Measurements from ENCODE around the gene BTBD19. TPM values are rescaled to one million over a fixed set of nuclear protein-coding genes. Genes with fewer than 3 reads are reported as not detected.

Gene BTBD19
- total and polyA plus RNA-seq, 2 donors (not counting 1 experiment from before 2014, with no cell fraction given), result 0.75 to 2.3 TPM

DNA sequence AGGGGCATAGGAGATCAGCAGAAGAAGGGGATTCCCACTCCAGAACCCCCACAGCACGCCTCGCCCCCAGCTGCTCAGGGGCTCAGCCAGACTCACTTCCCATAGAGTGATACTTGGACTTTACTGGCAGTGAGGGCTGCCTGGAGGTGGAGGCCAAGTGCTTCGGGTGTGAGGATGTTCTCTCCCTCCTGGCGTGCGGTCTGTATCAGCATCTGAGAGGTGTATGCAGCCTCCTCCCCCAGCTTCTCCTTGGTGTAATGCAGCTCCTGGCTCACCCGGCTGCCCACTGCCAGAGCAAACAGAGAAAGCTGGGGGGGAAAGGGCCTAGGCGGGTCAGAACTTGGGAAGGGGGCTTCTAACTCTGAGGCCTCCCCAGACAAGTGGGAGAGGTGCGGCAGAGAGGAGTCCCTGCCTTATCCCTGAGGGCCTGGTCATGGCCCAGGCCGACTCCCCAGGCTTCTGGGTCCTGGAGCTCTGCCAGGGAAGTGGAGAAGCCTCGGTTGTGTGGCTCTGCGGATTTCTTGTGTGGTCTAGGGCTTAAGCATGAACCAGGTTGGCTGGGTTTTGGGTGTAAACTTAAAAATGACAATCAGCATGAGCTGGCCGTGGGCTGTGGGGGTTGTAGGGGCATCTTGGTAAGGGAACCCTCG lies 23.9 kb downstream of the BTBD19 start:
- CTCF ChIA-PET, result interaction anchor here (1.5 kb wide), 1 partner anchor 32 kb away, joined by 4 read pairs; the partner anchor contains the start of gene PLK3

DNA sequence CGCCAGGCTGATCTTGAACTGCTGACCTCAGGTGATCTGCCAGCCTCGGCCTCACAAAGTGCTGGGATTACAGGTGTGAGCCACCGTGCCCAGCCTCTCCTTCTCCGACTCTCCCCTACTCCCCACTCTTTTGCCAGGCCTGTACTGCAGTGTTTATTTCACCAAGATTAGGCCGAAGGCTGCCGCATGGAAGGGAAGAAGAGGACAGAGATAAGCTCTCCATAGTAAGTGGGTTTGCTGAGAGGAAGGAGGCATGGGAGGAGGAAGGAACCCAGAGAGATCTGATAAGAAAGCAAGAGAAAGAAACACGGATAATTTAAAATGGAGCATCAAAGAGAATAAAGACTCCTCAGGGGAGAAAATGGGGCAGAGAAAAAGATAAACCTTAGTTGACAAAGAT lies 26.0 kb downstream of the BTBD19 start:
- Histone ChIP-seq H3K9ac (ENCODE audit: low read length) (no peak overlapping the region), H3K4me3 (ENCODE audit: control extremely low read depth in 1 of 5, extremely low read depth in 1 of 5, insufficient read depth in 1 of 5, low read depth in 2 of 5, low read length in 4 of 5) (no peak overlapping the region), H2AFZ (ENCODE audit: insufficient read depth, low read depth, low read length, poor library complexity, severe bottlenecking) (no peak overlapping the region), H3K4me1 (ENCODE audit: control insufficient read depth in 2 of 2, insufficient read depth in 2 of 2, low read length in 2 of 2) (peaks cover 0 to 7% of the 10 kb centered on the region in 2 donors), H4K20me1 (ENCODE audit: control insufficient read depth, insufficient read depth, low read length, poor library complexity, severe bottlenecking) (no peaks in the 10 kb centered on the region), H3K9me3 (ENCODE audit: control extremely low read depth in 1 of 3, control insufficient read depth in 2 of 3, insufficient read depth in 1 of 3, low read length in 2 of 3) (no peaks in the 10 kb centered on the region), H3K36me3 (replicated peaks in 1 of 2; ENCODE audit: control extremely low read depth in 1 of 2, control insufficient read depth in 1 of 2, extremely low read depth in 1 of 2, insufficient read depth in 2 of 2, low read length in 1 of 2) (no peaks in the 10 kb centered on the region), H3K27ac (ENCODE audit: low read length in 2 of 2) (no peak overlapping the region), H3K4me2 (replicated peaks; ENCODE audit: low read depth, low read length, poor library complexity, severe bottlenecking) (no peak overlapping the region), H3K27me3 (replicated peaks in 1 of 4; ENCODE audit: control extremely low read depth in 1 of 4, control insufficient read depth in 3 of 4, insufficient read depth in 4 of 4, low read length in 3 of 4) (no peaks in the 10 kb centered on the region), H3K79me2 (ENCODE audit: control insufficient read depth, insufficient read depth, low read length) (no peaks in the 10 kb centered on the region)
- WGBS (ENCODE audit: insufficient coverage), result 62% methylated on average over 5 of the region's 7 CpGs
- H3K27me3 Mint-ChIP-seq, result peaks cover under 1% of the 10 kb centered on the region
- peak overlapping the region; percentile 37 for H3K27ac Mint-ChIP-seq
- intact Hi-C loops (cut with micrococcal nuclease), result no loop called here
- ChIA-PET CTCF (interaction anchor here (1.1 to 3.0 kb wide), 5 partner anchors 9 to 41 kb away, joined by 3 to 10 read pairs (median 8); partner anchors contain the start of gene PLK3), POLR2A (interaction anchor here (0.6 to 1.4 kb wide), 3 partner anchors 34 to 179 kb away, joined by 4 to 7 read pairs (median 7); partner anchors contain the start of gene PLK3)
- peaks cover 11% of the 10 kb centered on the region for H3K4me1 Mint-ChIP-seq
- TF ChIP-seq, protein P1, sequence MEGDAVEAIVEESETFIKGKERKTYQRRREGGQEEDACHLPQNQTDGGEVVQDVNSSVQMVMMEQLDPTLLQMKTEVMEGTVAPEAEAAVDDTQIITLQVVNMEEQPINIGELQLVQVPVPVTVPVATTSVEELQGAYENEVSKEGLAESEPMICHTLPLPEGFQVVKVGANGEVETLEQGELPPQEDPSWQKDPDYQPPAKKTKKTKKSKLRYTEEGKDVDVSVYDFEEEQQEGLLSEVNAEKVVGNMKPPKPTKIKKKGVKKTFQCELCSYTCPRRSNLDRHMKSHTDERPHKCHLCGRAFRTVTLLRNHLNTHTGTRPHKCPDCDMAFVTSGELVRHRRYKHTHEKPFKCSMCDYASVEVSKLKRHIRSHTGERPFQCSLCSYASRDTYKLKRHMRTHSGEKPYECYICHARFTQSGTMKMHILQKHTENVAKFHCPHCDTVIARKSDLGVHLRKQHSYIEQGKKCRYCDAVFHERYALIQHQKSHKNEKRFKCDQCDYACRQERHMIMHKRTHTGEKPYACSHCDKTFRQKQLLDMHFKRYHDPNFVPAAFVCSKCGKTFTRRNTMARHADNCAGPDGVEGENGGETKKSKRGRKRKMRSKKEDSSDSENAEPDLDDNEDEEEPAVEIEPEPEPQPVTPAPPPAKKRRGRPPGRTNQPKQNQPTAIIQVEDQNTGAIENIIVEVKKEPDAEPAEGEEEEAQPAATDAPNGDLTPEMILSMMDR (IDR thresholded peaks at IDR 0.05), result no peak
- DNase-seq (no peak), ATAC-seq (ENCODE audit: low read depth) (no peak)
- H3K9me3 Mint-ChIP-seq (ENCODE audit: insufficient read depth), result no peaks in the 10 kb centered on the region
- H3K4me3 Mint-ChIP-seq, result no peak overlapping the region

More for the DNA sequence above, 23.9 kb downstream of the BTBD19 start:
- Mint-ChIP-seq H3K4me3 (no peak overlapping the region), H3K4me1 (peaks cover 11% of the 10 kb centered on the region), H3K9me3 (ENCODE audit: insufficient read depth) (no peaks in the 10 kb centered on the region), H3K27me3 (no peaks in the 10 kb centered on the region), H3K27ac (no peak overlapping the region)
- H2AFZ ChIP-seq (ENCODE audit: insufficient read depth, low read depth, low read length, poor library complexity, severe bottlenecking), result no peak overlapping the region
- H3K4me1 ChIP-seq (ENCODE audit: control insufficient read depth in 2 of 2, insufficient read depth in 2 of 2, low read length in 2 of 2), result peaks cover 0 to 7% of the 10 kb centered on the region in 2 donors
- H3K4me3 ChIP-seq (ENCODE audit: control extremely low read depth in 1 of 5, extremely low read depth in 1 of 5, insufficient read depth in 1 of 5, low read depth in 2 of 5, low read length in 4 of 5), result no peak overlapping the region
- peaks cover 0 to under 1% (median 0%) of the 10 kb centered on the region in 3 donors for H3K9me3 ChIP-seq (ENCODE audit: control extremely low read depth in 1 of 3, control insufficient read depth in 2 of 3, insufficient read depth in 1 of 3, low read length in 2 of 3)
- TF ChIP-seq, protein P1 (IDR thresholded peaks at IDR 0.05), result no peak
- no peak for TF ChIP-seq EZH2 (IDR thresholded peaks at IDR 0.05; ENCODE audit: borderline replicate concordance, insufficient read depth, low read depth, low read length, poor library complexity, severe bottlenecking)
- H3K9ac ChIP-seq (ENCODE audit: low read length), result no peak overlapping the region
- DNase-seq, result no peak
- no peaks in the 10 kb centered on the region for H4K20me1 ChIP-seq (ENCODE audit: control insufficient read depth, insufficient read depth, low read length, poor library complexity, severe bottlenecking)
- no peaks in the 10 kb centered on the region for H3K79me2 ChIP-seq (ENCODE audit: control insufficient read depth, insufficient read depth, low read length)
- intact Hi-C loops (cut with micrococcal nuclease), result no loop called here
- no peak overlapping the region for H3K4me2 ChIP-seq (replicated peaks; ENCODE audit: low read depth, low read length, poor library complexity, severe bottlenecking)
- POLR2A ChIA-PET, result no interaction called here
- H3K27me3 ChIP-seq (replicated peaks in 1 of 4; ENCODE audit: control extremely low read depth in 1 of 4, control insufficient read depth in 3 of 4, insufficient read depth in 4 of 4, low read length in 3 of 4), result no peaks in the 10 kb centered on the region
- no peak for ATAC-seq (ENCODE audit: low read depth)
- 65% methylated on average over 7 of the region's 13 CpGs for whole genome bisulfite sequencing (ENCODE audit: insufficient coverage)
- no peaks in the 10 kb centered on the region for H3K36me3 ChIP-seq (replicated peaks in 1 of 2; ENCODE audit: control extremely low read depth in 1 of 2, control insufficient read depth in 1 of 2, extremely low read depth in 1 of 2, insufficient read depth in 2 of 2, low read length in 1 of 2)
- H3K27ac ChIP-seq (ENCODE audit: low read length in 2 of 2), result no peak overlapping the region
